Measurements from ENCODE around the gene SLC39A7.

The SLC39A7 gene, protein sequence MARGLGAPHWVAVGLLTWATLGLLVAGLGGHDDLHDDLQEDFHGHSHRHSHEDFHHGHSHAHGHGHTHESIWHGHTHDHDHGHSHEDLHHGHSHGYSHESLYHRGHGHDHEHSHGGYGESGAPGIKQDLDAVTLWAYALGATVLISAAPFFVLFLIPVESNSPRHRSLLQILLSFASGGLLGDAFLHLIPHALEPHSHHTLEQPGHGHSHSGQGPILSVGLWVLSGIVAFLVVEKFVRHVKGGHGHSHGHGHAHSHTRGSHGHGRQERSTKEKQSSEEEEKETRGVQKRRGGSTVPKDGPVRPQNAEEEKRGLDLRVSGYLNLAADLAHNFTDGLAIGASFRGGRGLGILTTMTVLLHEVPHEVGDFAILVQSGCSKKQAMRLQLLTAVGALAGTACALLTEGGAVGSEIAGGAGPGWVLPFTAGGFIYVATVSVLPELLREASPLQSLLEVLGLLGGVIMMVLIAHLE

DNA sequence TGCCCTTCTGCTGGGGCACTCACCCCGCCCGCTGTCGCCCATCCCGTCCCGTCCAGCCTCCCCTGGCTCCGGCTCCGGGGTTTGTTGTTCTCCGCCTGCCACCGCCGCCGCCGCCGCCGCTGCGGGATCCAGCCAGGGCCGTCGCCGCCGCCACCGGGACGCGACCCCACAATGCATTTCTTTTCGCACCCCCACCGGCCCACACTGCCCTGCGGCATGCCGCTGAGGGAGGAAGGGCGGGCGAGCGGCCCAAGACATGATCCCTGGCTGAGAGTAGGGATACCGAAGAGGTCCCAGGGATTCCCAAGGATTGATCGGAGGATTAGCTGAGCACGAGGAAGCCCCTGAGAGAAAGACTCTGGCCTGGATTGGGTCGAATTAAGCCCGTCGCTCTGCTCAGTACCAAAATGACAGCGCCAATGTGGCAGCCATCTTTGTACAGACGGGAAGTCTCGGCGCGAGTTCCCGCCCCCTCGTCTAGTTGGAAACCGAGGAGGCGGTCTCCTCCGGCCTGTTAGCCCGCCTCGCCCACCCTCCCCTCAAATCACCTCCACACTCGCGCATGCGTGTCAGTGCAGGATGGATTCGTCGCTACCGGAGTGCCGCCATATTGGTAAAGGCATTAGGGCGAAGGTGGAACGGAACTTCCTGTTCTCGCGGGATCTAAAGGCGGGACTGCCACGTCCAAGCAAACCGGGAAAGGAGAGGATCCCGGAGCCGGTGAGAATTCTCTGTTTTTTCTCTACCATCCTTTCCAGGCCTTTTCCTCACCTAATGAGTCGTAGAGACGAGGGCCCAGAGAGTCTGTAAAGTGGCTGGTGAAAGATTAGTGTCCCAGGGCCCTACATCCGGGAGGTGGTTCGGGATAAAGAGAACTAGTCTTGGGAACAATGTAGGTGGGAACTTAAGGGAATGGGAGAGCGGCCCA, at the start of gene SLC39A7, which contains the start of gene RXRB:
Gene SLC39A7 (plus strand): TSS at position 649 of the 928 bp plus-strand sequence. CDS start 379 bp downstream, outside the sequence.
Gene RXRB (minus strand): TSS at position 447 of the 928 bp plus-strand sequence. CDS start 189 bp downstream, at position 258.
- TF ChIP-seq, protein P1, sequence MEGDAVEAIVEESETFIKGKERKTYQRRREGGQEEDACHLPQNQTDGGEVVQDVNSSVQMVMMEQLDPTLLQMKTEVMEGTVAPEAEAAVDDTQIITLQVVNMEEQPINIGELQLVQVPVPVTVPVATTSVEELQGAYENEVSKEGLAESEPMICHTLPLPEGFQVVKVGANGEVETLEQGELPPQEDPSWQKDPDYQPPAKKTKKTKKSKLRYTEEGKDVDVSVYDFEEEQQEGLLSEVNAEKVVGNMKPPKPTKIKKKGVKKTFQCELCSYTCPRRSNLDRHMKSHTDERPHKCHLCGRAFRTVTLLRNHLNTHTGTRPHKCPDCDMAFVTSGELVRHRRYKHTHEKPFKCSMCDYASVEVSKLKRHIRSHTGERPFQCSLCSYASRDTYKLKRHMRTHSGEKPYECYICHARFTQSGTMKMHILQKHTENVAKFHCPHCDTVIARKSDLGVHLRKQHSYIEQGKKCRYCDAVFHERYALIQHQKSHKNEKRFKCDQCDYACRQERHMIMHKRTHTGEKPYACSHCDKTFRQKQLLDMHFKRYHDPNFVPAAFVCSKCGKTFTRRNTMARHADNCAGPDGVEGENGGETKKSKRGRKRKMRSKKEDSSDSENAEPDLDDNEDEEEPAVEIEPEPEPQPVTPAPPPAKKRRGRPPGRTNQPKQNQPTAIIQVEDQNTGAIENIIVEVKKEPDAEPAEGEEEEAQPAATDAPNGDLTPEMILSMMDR (IDR thresholded peaks at IDR 0.05; ENCODE audit: low read depth, low read length): no peak
- H3K4me3 ChIP-seq (replicated peaks in 1 of 2; ENCODE audit: low read depth in 2 of 2, low read length in 2 of 2): peak within 1 kb of the TSS; percentile 83 to 94
- peak; percentile 100 for DNase-seq (ENCODE audit: low read depth in 2 of 2)

DNA sequence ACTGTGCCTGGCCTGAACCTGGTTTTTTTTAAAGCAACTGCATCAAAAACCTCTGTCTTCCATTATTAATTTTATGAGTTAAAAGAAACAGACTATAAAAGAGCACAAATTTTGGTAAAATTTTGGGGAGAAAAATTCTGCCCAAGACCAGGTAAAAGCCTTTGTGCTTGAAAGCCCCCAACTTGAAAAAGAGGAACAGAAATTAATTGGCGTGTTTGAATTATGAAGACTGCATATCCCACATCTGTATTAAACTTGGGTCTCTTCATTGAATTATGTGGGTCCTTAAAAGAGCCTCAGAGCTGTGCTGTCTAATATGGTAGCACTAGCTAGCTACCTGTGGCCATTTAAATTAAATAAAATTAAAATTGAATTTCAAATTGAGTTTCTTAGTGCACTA, 49.6 kb upstream of the SLC39A7 start:
- DNase-seq (ENCODE audit: low read depth in 2 of 2): no peak
- no peak overlapping the region for H3K4me3 ChIP-seq (replicated peaks in 1 of 2; ENCODE audit: low read depth in 2 of 2, low read length in 2 of 2)
- TF ChIP-seq, protein P1 (IDR thresholded peaks at IDR 0.05; ENCODE audit: low read depth, low read length): no peak

DNA sequence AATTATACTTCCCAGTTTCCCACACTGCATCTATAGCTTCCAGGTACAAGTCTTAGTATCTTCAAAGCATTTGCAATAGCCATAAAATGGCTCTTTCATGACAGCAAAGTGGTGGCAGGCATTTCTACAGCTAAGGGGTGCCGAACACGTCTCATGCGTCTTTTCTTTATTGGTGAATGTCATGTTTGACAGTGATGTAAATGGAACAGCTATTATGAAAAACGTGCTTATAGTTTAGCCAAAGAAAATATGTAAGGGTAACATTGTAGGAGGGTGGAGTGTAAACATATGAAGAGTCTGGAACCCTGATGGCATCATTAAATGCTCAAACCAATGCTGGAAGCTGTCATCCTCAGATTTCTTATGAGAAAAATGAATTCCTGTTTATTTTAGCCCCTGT, 46.3 kb upstream of the SLC39A7 start:
- no peak for DNase-seq (ENCODE audit: low read depth in 2 of 2)
- no peak overlapping the region for H3K4me3 ChIP-seq (replicated peaks in 1 of 2; ENCODE audit: low read depth in 2 of 2, low read length in 2 of 2)
- TF ChIP-seq, protein P1 (IDR thresholded peaks at IDR 0.05; ENCODE audit: low read depth, low read length): no peak

DNA sequence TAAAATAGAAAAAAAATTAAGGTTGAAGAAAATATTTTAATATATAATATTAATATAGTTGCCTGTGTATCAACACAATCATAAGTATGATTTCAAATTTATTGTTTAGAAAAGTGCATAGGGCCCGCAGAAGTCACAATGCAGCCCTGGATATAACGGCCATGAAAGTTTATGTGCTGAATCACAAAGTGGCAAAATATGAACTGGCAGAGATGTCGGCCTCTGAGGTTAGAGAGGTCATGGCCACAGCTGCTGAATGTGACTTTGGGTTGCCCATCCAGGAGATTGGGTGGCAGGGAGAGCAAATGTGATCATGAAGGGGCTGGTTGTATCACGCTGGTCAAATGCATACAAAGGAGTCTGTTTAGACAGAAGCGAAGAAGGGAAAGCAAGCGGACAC, 44.1 kb upstream of the SLC39A7 start:
- no peak for DNase-seq (ENCODE audit: low read depth in 2 of 2)
- TF ChIP-seq, protein P1 (IDR thresholded peaks at IDR 0.05; ENCODE audit: low read depth, low read length): no peak

DNA sequence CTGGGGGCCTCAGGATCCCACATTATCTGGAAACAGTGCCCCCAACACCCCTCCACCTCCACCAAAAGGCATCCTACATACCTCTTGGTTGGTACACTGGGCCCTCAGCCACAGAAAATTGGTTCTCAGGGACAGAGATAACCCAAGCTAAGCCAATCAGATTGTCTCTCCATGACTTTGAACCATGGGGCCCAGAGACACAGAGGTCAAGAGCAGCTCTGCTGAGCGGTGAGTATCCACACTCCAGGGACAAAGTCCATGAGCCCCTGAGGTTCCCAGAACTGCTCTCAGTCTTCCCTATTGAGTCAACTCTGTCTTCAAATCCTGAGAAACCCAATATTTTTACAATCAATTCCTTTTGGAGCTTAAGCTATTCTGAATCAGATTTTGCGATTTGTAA, 43.7 kb upstream of the SLC39A7 start:
- no peak overlapping the region for H3K4me3 ChIP-seq (replicated peaks in 1 of 2; ENCODE audit: low read depth in 2 of 2, low read length in 2 of 2)
- TF ChIP-seq, protein P1 (IDR thresholded peaks at IDR 0.05; ENCODE audit: low read depth, low read length): no peak
- no peak for DNase-seq (ENCODE audit: low read depth in 2 of 2)

More for the DNA sequence above, 44.1 kb upstream of the SLC39A7 start:
- no peak overlapping the region for H3K4me3 ChIP-seq (replicated peaks in 1 of 2; ENCODE audit: low read depth in 2 of 2, low read length in 2 of 2)

DNA sequence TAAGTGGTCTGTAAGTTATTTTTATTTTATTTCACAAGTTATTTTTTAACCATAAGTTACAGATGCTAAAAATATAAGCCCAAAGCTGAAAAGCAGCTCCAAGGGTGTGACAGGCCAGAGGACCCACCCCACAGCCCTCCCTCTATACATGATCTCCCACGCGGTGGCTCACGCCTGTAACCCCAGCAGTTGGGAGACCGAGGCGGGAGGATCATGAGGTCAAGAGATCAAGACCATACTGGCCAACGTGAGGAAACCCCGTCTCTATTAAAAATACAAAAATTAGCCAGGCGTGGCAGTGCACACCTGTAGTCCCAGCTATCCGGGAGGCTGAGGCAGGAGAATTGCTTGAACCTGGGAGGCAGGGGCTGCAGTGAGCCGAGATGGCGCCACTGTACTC, 40.6 kb upstream of the SLC39A7 start:
- no peak overlapping the region for H3K4me3 ChIP-seq (replicated peaks in 1 of 2; ENCODE audit: low read depth in 2 of 2, low read length in 2 of 2)
- TF ChIP-seq, protein P1 (IDR thresholded peaks at IDR 0.05; ENCODE audit: low read depth, low read length): no peak
- no peak for DNase-seq (ENCODE audit: low read depth in 2 of 2)
